ENCODE data around the gene DNER.

GRCh38 chr2:229409751-229410181, 304.6 kb downstream of the DNER start:
- TF ChIP-seq CTCF (IDR thresholded peaks at IDR 0.05), result no peak
- TF ChIP-seq POLR2A (IDR thresholded peaks at IDR 0.05), result no peak
- no peak for TF ChIP-seq POLR2AphosphoS5 (IDR thresholded peaks at IDR 0.05)

Measured in breast epithelium (tissue), 3 donors.